Retinal pigment epithelial cell (primary cell): ENCODE measurements around the gene RMC1.
"Not testable (repeated sequence)": the region's sequence is repeated elsewhere in the genome, so short reads cannot be mapped to it uniquely, and the experiment has no call there.

Source experiments
- DNase-seq: peaks from one replicate; pipeline ENCODE4 v3.0.0-alpha.2; 2010; ENCODE audit warnings: low read depth
- H3K4me3 ChIP-seq: 2 replicates; pipeline ENCODE4 v1.5.1; 2011; ENCODE audit warnings: mild to moderate bottlenecking, low read length, control low read depth, moderate library complexity
- CTCF ChIP-seq: conservative IDR thresholded peaks from 2 replicates; pipeline ENCODE4 v1.5.1; 2011; ENCODE audit warnings: low read depth, low read length, control low read depth, inconsistent platforms

Gene RMC1

GRCh38 chr18:23485386-23485785, 17.9 kb upstream of the RMC1 start:
- no peak for TF ChIP-seq CTCF
- no peak overlapping the region for H3K4me3 ChIP-seq
- DNase-seq, result no peak

- DNase-seq, result no peak
- no peak overlapping the region for H3K4me3 ChIP-seq
- no peak for TF ChIP-seq CTCF
Measured at GRCh38 chr18:23487738-23488570, 15.4 kb upstream of the RMC1 start.

GRCh38 chr18:23489586-23489985, 13.7 kb upstream of the RMC1 start:
- H3K4me3 ChIP-seq, DNase-seq: not testable (repeated sequence)

DNA sequence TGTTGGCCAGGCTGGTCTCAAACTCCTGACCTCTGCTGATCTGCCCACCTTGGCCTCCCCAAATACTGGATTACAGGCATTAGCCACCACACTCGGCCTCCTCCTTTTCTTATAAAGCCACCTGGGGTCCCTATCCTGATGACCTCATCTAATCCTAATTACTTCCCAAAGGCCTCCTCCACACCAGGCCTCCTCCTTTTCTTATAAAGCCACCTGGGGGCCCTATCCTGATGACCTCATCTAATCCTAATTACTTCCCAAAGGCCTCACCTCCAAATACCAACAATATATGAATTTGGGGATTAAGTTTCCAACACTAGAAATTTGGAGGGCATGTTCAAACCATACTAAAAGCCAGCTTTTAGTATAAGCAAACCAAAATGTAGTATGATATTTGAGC, 9.7 kb upstream of the RMC1 start:
- no peak overlapping the region for H3K4me3 ChIP-seq
- TF ChIP-seq CTCF, result no peak
- DNase-seq, result no peak

DNA sequence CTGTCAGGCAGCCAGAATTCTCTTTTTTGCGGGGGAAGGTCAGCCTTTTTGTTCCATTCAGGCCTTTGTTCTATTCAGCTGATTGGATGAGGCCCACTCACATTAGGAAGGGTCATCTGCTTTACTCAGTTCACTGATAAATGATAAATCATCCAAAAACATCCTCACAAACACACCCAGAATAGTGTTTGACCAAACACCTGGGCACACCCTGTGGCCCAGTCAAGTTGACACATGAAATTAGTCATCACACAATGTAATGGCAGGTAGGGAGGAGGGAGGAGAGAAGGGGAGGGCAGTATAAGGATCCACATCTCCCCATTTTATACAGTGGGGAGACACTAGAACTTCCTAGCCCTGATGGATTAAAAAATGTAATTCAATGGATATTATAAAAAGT, 8.3 kb upstream of the RMC1 start:
- DNase-seq, result no peak
- TF ChIP-seq CTCF, result no peak
- H3K4me3 ChIP-seq, result no peak overlapping the region

- no peak overlapping the region for H3K4me3 ChIP-seq
- TF ChIP-seq CTCF, result no peak
- DNase-seq, result no peak
Measured at GRCh38 chr18:23495723-23496440, 7.4 kb upstream of the RMC1 start.

DNA sequence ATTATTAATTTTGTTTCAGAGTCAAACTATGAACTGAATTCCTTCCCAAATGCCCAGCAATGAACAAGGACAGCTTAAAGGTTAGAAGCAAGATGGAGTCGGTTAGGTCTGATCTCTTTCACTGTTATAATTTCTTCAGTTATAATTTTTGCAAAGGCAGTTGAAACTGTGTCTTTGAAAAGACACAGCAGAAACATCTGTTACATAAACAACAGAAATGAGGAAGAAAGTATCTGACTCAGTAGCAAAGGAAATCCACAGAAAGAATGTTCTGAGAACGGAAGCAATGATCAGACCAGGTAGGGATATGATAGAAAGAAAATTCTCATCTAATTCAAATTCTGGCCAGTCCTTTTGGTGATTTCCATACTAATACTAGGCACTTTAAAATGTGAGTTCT, 5.2 kb upstream of the RMC1 start:
- no peak for TF ChIP-seq CTCF
- no peak for DNase-seq
- no peak overlapping the region for H3K4me3 ChIP-seq
